Fibroblast of mammary gland (primary cell): Measurements from ENCODE around the gene SMCO1.
"Not testable (repeated sequence)": the region's sequence is repeated elsewhere in the genome, so short reads cannot be mapped to it uniquely, and the experiment has no call there.

Source experiments
- DNase-seq: peaks from one replicate; pipeline ENCODE4 v3.0.0-alpha.2; 2010; ENCODE audit warnings: low read depth
- H3K4me3 ChIP-seq: 2 replicates; pipeline ENCODE4 v1.5.1; 2011; ENCODE audit warnings: low read depth, mild to moderate bottlenecking, low read length, moderate library complexity; ENCODE audit not compliant: control insufficient read depth
- CTCF ChIP-seq: conservative IDR thresholded peaks from 2 replicates; pipeline ENCODE4 v1.5.1; 2011; ENCODE audit warnings: low read depth, low read length, inconsistent platforms; ENCODE audit not compliant: control insufficient read depth, insufficient read depth

SMCO1 gene

DNA sequence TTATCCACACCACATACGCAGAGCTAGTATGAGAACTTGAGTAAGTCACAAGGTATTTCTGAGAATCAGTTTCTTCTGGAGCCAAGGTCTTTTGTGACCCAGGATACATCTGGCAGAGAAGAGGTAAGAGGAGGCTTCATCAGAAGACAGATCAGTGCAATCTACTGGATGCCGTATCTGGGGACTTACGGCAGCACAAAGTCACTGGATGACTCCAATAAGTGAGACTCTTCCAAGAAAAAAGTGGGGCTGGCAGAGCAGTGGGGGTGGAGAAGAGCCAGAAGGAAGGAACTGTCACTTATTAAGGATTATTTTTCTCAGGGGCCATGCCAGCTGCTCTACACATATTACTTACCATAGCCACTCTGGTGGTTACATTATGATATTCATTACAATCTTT, 51.3 kb downstream of the SMCO1 start:
- no peak for TF ChIP-seq CTCF
- no peak for DNase-seq
- H3K4me3 ChIP-seq, result no peak overlapping the region

- no peak for DNase-seq
- H3K4me3 ChIP-seq, result no peak overlapping the region
- no peak for TF ChIP-seq CTCF
These were observed 51.7 kb downstream of the SMCO1 start for GRCh38 chr3:196463478-196463756.

DNA sequence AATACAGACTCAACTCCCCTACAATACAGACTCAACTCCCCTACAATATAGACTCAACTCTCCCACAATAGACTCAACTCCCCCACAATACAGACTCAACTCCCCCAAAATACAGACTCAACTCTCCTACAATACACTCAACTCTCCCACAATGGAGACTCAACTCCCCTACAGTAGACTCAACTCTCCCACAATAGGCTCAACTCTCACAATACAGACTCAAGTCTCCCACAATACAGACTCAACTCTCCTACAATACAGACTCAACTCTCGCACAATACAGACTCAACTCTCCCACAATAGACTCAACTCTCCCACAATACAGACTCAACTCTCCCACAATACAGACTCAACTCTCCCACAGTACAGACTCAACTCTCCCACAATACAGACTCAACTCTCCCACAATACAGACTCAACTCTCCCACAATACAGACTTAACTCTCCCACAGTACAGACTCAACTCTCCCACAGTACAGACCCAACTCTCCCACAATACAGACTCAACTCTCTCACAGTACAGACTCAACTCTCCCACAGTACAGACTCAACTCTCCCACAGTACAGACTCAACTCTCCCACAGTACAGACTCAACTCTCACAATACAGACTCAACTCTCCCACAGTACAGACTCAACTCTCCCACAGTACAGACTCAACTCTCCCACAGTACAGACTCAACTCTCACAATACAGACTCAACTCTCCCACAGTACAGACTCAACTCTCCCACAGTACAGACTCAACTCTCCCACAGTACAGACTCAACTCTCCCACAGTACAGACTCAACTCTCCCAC, 52.3 kb downstream of the SMCO1 start:
- DNase-seq, H3K4me3 ChIP-seq: not testable (repeated sequence)

- no peak for TF ChIP-seq CTCF
- no peak overlapping the region for H3K4me3 ChIP-seq
- no peak for DNase-seq
These were observed 57.1 kb downstream of the SMCO1 start for GRCh38 chr3:196458063-196458462.

- not testable (repeated sequence) for DNase-seq, H3K4me3 ChIP-seq
These were observed 57.7 kb downstream of the SMCO1 start for GRCh38 chr3:196457470-196457869.
